ENCODE data around the gene SLCO4C1. TPM values are rescaled to one million over a fixed set of nuclear protein-coding genes. Genes with fewer than 3 reads are reported as not detected.

Gene SLCO4C1
- total and polyA plus RNA-seq, 2 of the 4 experiments (the other 2 are of a cell fraction) = not detected

GRCh38 chr5:102341681-102342288, 45.7 kb upstream of the SLCO4C1 start (continued):
- TF ChIP-seq, protein P1, sequence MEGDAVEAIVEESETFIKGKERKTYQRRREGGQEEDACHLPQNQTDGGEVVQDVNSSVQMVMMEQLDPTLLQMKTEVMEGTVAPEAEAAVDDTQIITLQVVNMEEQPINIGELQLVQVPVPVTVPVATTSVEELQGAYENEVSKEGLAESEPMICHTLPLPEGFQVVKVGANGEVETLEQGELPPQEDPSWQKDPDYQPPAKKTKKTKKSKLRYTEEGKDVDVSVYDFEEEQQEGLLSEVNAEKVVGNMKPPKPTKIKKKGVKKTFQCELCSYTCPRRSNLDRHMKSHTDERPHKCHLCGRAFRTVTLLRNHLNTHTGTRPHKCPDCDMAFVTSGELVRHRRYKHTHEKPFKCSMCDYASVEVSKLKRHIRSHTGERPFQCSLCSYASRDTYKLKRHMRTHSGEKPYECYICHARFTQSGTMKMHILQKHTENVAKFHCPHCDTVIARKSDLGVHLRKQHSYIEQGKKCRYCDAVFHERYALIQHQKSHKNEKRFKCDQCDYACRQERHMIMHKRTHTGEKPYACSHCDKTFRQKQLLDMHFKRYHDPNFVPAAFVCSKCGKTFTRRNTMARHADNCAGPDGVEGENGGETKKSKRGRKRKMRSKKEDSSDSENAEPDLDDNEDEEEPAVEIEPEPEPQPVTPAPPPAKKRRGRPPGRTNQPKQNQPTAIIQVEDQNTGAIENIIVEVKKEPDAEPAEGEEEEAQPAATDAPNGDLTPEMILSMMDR (conservative IDR thresholded peaks at IDR 0.05; ENCODE audit: low read depth, low read length) = no peak
- TF ChIP-seq NFE2L2 (IDR thresholded peaks at IDR 0.05; ENCODE audit: low read depth, low read length) = no peak

DNA sequence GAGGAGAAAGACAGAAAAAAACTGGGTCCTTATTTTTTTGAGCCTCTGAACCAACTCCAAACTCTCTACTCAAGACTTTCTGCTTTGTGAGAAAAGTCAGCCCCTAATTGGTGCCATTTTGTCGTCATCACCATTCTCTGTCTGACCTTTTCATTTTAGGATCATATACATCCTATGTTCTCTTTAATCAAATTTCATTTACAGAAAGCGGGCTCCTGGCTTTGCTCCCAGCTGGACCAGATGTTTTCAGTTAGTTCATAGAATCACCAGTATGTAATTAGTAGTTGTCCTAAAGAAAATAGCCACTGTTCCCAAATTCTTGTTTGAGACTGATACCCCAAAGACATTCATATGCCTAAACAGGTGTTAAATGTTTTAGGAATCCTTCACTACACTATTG, 28.6 kb upstream of the SLCO4C1 start:
- no peaks in the 10 kb centered on the region for H3K9me1 ChIP-seq (ENCODE audit: insufficient read depth, low read length)
- TF ChIP-seq, protein P1 (conservative IDR thresholded peaks at IDR 0.05; ENCODE audit: low read depth, low read length) = no peak
- TF ChIP-seq MXI1 (IDR thresholded peaks at IDR 0.05; ENCODE audit: borderline replicate concordance, low read depth, low read length) (no peak), POLR2A (IDR thresholded peaks at IDR 0.05; ENCODE audit: low read depth, low read length) (no peak)
- no peak overlapping the region for H2AFZ ChIP-seq (replicated peaks; ENCODE audit: low read length, poor library complexity)
- no peaks in the 10 kb centered on the region for H3K27me3 ChIP-seq (ENCODE audit: control insufficient read depth, insufficient read depth, low read length)
- H2AK5ac ChIP-seq (ENCODE audit: low read depth, low read length) = no peak overlapping the region
- no peak overlapping the region for H3K23ac ChIP-seq (ENCODE audit: low read depth, low read length)
- ATAC-seq (ENCODE audit: low read depth) (no peak), DNase-seq (no peak)
- no peak overlapping the region for H4K5ac ChIP-seq (ENCODE audit: low read depth, low read length)
- no peaks in the 10 kb centered on the region for H4K20me1 ChIP-seq (ENCODE audit: insufficient read depth, low read length)
- no peak overlapping the region for H3K9ac ChIP-seq (ENCODE audit: low read depth, low read length)
- H3K36me3 ChIP-seq (ENCODE audit: control insufficient read depth, insufficient read depth, low read length) = no peaks in the 10 kb centered on the region
- in situ Hi-C loops (cut with MboI; ENCODE audit: low sequenced_read_pairs) (no loop called here), intact Hi-C loops (cut with micrococcal nuclease) (no loop called here), dilution Hi-C loops (cut with HindIII; ENCODE audit: low sequenced_read_pairs, unreplicated experiment) (no loop called here)
- no CpG with 5 or more reads among the region's 2 CpGs for WGBS, 2 experiments (ENCODE audit: extremely low coverage in 2 of 2, insufficient read length in 1 of 2)
- H3K4me2 ChIP-seq (ENCODE audit: low read depth, low read length) = no peak overlapping the region
- no peak overlapping the region for H3K18ac ChIP-seq (ENCODE audit: low read depth, low read length)
- no peak overlapping the region for H4K8ac ChIP-seq (ENCODE audit: low read depth in 2 of 2, low read length in 2 of 2)
- H3K4me1 ChIP-seq (ENCODE audit: control insufficient read depth, insufficient read depth, low read length) = no peaks in the 10 kb centered on the region
- H3K4ac ChIP-seq (ENCODE audit: low read depth, low read length) = no peak overlapping the region
- no peak overlapping the region for H2BK20ac ChIP-seq (ENCODE audit: low read depth, low read length)
- H2AK9ac ChIP-seq (replicated peaks; ENCODE audit: low read depth, low read length, poor library complexity) = no peak overlapping the region
- no peak overlapping the region for H2BK15ac ChIP-seq (ENCODE audit: low read depth, low read length)
- peaks cover 18% of the 10 kb centered on the region for H3K9me3 ChIP-seq (ENCODE audit: control insufficient read depth, insufficient read depth, low read length)
- no TSS peak for BruUV-seq (replicated peaks)
- CTCF ChIA-PET = no interaction called here
- no peak overlapping the region for H3K27ac ChIP-seq (ENCODE audit: insufficient read depth, low read length)
- no peak overlapping the region for H3K14ac ChIP-seq (replicated peaks; ENCODE audit: low read depth, low read length)
- H2BK5ac ChIP-seq (ENCODE audit: low read depth, low read length, poor library complexity, severe bottlenecking) = no peak overlapping the region
- POLR2A ChIA-PET (ENCODE audit: unreplicated experiment) = no interaction called here
- no peak overlapping the region for H3K4me3 ChIP-seq (ENCODE audit: insufficient read depth, low read depth, low read length)
- no peak overlapping the region for H4K91ac ChIP-seq (ENCODE audit: insufficient read depth, low read depth, low read length)
- H2BK120ac ChIP-seq (ENCODE audit: low read depth, low read length) = no peak overlapping the region
- H3K79me1 ChIP-seq (ENCODE audit: low read depth in 1 of 2, low read length in 2 of 2) = no peaks in the 10 kb centered on the region
- H3K56ac ChIP-seq (ENCODE audit: extremely low read depth, insufficient read depth, low read length) = no peak overlapping the region

Data from IMR-90 (cell line).